ENCODE measurements around the gene TRAF3.

DNA sequence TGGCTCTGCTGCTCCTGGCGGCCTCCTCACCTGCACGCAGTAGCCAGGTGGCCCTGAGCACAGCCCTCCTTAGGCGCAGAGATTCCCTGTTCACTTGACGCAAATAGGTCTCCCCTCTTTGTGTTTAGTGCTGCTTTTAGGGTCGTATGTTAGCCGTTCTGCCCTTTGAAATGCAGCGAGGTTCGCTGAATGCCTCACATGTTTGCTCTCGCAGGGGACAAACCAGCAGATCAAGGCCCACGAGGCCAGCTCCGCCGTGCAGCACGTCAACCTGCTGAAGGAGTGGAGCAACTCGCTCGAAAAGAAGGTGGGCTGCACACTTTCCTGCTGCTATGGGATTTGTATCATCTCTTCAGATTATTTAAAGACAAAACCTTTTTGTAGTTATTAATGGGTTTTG lies 113.9 kb downstream of the TRAF3 start:
- TF ChIP-seq, protein P1, sequence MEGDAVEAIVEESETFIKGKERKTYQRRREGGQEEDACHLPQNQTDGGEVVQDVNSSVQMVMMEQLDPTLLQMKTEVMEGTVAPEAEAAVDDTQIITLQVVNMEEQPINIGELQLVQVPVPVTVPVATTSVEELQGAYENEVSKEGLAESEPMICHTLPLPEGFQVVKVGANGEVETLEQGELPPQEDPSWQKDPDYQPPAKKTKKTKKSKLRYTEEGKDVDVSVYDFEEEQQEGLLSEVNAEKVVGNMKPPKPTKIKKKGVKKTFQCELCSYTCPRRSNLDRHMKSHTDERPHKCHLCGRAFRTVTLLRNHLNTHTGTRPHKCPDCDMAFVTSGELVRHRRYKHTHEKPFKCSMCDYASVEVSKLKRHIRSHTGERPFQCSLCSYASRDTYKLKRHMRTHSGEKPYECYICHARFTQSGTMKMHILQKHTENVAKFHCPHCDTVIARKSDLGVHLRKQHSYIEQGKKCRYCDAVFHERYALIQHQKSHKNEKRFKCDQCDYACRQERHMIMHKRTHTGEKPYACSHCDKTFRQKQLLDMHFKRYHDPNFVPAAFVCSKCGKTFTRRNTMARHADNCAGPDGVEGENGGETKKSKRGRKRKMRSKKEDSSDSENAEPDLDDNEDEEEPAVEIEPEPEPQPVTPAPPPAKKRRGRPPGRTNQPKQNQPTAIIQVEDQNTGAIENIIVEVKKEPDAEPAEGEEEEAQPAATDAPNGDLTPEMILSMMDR (IDR thresholded peaks at IDR 0.05; ENCODE audit: insufficient read depth, low read length, poor library complexity, severe bottlenecking): no peak
- TF ChIP-seq EZH2phosphoT487 (conservative IDR thresholded peaks at IDR 0.05; ENCODE audit: low read length): no peak
